GM12878 (cell line): ENCODE measurements around the gene WRAP73. TPM values are rescaled to one million over a fixed set of nuclear protein-coding genes. Genes with fewer than 3 reads are reported as not detected.
A peak's percentile ranks its signal among the peaks of the same experiment; 100 is the strongest.

Experiments used
- ATAC-seq: fragments of 200-7000 bp; cut with Tn5 transposase; 3 replicates; pipeline ENCODE4 v1.9.1; 2020; ENCODE audit warnings: mild to moderate bottlenecking, moderate library complexity
- BruUV-seq: library from RNA; stranded (reverse); fragments of 400-500 nt; replicated peaks from 2 replicates; lab custom pipeline; 2021; lab: Mats Ljungman, UMichigan
- CTCF ChIA-PET: fragments of 300-600 bp; sonication (Branson Sonifier 250); formaldehyde crosslinking; extraction: SDS; loops from one replicate; lab custom pipeline; 2021; ENCODE audit warnings: inconsistent platforms; lab: Yijun Ruan, JAX
- POLR2A ChIA-PET: fragments of 350-600 bp; formaldehyde crosslinking; extraction: SDS; loops from one replicate; lab custom pipeline; 2021; ENCODE audit warnings: inconsistent platforms; lab: Charles Lee
- RAD21 ChIA-PET: fragments of 300-600 bp; sonication (Branson Sonifier 250); formaldehyde crosslinking; loops from one replicate; lab custom pipeline; 2023; ENCODE audit warnings: antibody characterized with exemption; ENCODE audit not compliant: unreplicated experiment; lab: Charles Lee
- SMC1A ChIA-PET: fragments of 300-600 bp; sonication (Branson Sonifier 250); formaldehyde crosslinking; loops from one replicate; lab custom pipeline; 2023; ENCODE audit not compliant: unreplicated experiment, uncharacterized antibody; lab: Charles Lee
- DNase-seq: peaks from one replicate; pipeline ENCODE4 v3.0.0-alpha.2; 2011; ENCODE audit warnings: low read depth, low spot score
- FAIRE-seq: peaks from 3 replicates; lab custom pipeline; 2011; peaks lifted over from hg19 to GRCh38; lab: Jason Lieb, UNC
- H2AFZ ChIP-seq: 2 replicates; pipeline ENCODE4 v1.6.0; 2011; ENCODE audit warnings: low read depth, low read length, control low read depth; ENCODE audit not compliant: control insufficient read depth
- H3K27ac ChIP-seq: 2 replicates; pipeline ENCODE4 v1.5.1; 2011; ENCODE audit warnings: control low read depth; ENCODE audit not compliant: control insufficient read depth, insufficient read depth
- H3K27me3 ChIP-seq, 2 experiments: replicated peaks in 1 of 2; 2 replicates each; pipeline versions ENCODE4 v1.6.0 to v1.6.1; 2011; ENCODE audit warnings: low read length in 1 of 2; ENCODE audit not compliant: control insufficient read depth in 2 of 2, insufficient read depth in 2 of 2
- H3K36me3 ChIP-seq, 2 experiments: 2 replicates each; pipeline ENCODE4 v1.5.1; 2011; ENCODE audit warnings: low read length in 1 of 2; ENCODE audit not compliant: control insufficient read depth in 2 of 2, insufficient read depth in 2 of 2
- H3K4me1 ChIP-seq: 2 replicates; pipeline ENCODE4 v1.6.1; 2011; ENCODE audit warnings: mild to moderate bottlenecking, low read length, moderate library complexity, mixed read lengths; ENCODE audit not compliant: control insufficient read depth, insufficient read depth
- H3K4me2 ChIP-seq: 2 replicates; pipeline ENCODE4 v1.6.0; 2011; ENCODE audit warnings: control low read depth; ENCODE audit not compliant: control insufficient read depth, insufficient read depth
- H3K4me3 ChIP-seq: fragments of 200-600 bp; sonication (generic); 2 replicates; pipeline ENCODE4 v1.5.1; 2016
- H3K79me2 ChIP-seq: 2 replicates; pipeline ENCODE4 v1.6.0; 2011; ENCODE audit warnings: low read length; ENCODE audit not compliant: control insufficient read depth, insufficient read depth
- H3K9ac ChIP-seq: 2 replicates; pipeline ENCODE4 v1.8.0; 2011; ENCODE audit warnings: low read length, control low read depth, mixed read lengths; ENCODE audit not compliant: control insufficient read depth, insufficient read depth
- H3K9me3 ChIP-seq: replicated peaks from 3 replicates; pipeline ENCODE4 v1.5.1; 2011; ENCODE audit warnings: mild to moderate bottlenecking, low read length; ENCODE audit not compliant: control insufficient read depth, insufficient read depth
- H4K20me1 ChIP-seq: 2 replicates; pipeline ENCODE4 v1.6.0; 2011; ENCODE audit not compliant: control insufficient read depth, insufficient read depth
- CBX5 ChIP-seq: sonication (generic); IDR thresholded peaks from 2 replicates; pipeline ENCODE4 v1.6.1; 2016; ENCODE audit warnings: low read depth, moderate library complexity, mild to moderate bottlenecking, inconsistent platforms
- ESRRA ChIP-seq: IDR thresholded peaks from 2 replicates; pipeline ENCODE4 v1.6.1; 2012; ENCODE audit warnings: mild to moderate bottlenecking, low read length, improper control_type of control experiment
- HDGF ChIP-seq: fragments of 450-650 bp; IDR thresholded peaks from 2 replicates; pipeline ENCODE4 v1.6.1; 2016; ENCODE audit warnings: antibody characterized with exemption
- IRF4 ChIP-seq: IDR thresholded peaks from 2 replicates; pipeline ENCODE4 v1.6.1; 2011; ENCODE audit warnings: low read depth, low read length
- MTA3 ChIP-seq: IDR thresholded peaks from 2 replicates; pipeline ENCODE4 v1.6.1; 2012; ENCODE audit warnings: low read length, inconsistent platforms, borderline replicate concordance
- MYC ChIP-seq: IDR thresholded peaks from 2 replicates; pipeline ENCODE4 v1.6.1; 2011; ENCODE audit warnings: mild to moderate bottlenecking, low read length, moderate library complexity, inconsistent platforms; ENCODE audit not compliant: insufficient read depth, insufficient replicate concordance, insufficient read length, severe bottlenecking
- PAX8 ChIP-seq: fragments of 450-650 bp; IDR thresholded peaks from 2 replicates; pipeline ENCODE4 v1.6.1; 2017; ENCODE audit warnings: mild to moderate bottlenecking, moderate library complexity
- POLR2A ChIP-seq: IDR thresholded peaks from 2 replicates; pipeline ENCODE4 v1.6.1; 2011; ENCODE audit warnings: low read depth, mild to moderate bottlenecking, low read length
- RAD21 ChIP-seq: IDR thresholded peaks from 2 replicates; pipeline ENCODE4 v1.6.1; 2011; ENCODE audit warnings: mild to moderate bottlenecking, low read depth, low read length, moderate library complexity; ENCODE audit not compliant: insufficient read depth
- RAD51 ChIP-seq: fragments of 450-650 bp; IDR thresholded peaks from 2 replicates; pipeline ENCODE4 v1.6.1; 2016; ENCODE audit warnings: moderate library complexity, mild to moderate bottlenecking, inconsistent platforms
- SP1 ChIP-seq: IDR thresholded peaks from one replicate; pipeline ENCODE4 v1.6.1; 2011; ENCODE audit warnings: low read depth, low read length
- TCF3 ChIP-seq: IDR thresholded peaks from 2 replicates; pipeline ENCODE4 v1.6.1; 2012; ENCODE audit warnings: low read depth, mild to moderate bottlenecking, low read length, borderline replicate concordance; ENCODE audit not compliant: insufficient read depth
- ZBED1 ChIP-seq: IDR thresholded peaks from 2 replicates; pipeline ENCODE4 v1.6.1; 2016; ENCODE audit warnings: borderline replicate concordance
- ZNF274 ChIP-seq: IDR thresholded peaks from one replicate; pipeline ENCODE4 v1.8.0; 2011; ENCODE audit not compliant: insufficient read length, insufficient read depth
- WGBS: methylation state at CpG from one replicate; pipeline ENCODE4 v1.1.6; 2016; ENCODE audit warnings: low lambda C conversion rate; ENCODE audit not compliant: insufficient replicate concordance, insufficient coverage; ENCODE audit errors: missing lambda C conversion rate; 5-methylcytosine and 5-hydroxymethylcytosine counted together
- in situ Hi-C: fragments of 300-500 bp; cut with MboI; formaldehyde crosslinking; loops from 9 replicates; pipeline ENCODE4 v1.14.3; 2018; ENCODE audit warnings: mixed read lengths
- intact Hi-C: fragments of 100-400 bp; cut with micrococcal nuclease; formaldehyde crosslinking; loops from one replicate; pipeline ENCODE4 v1.14.2; 2022; ENCODE audit not compliant: unreplicated experiment
- polyA plus RNA-seq, 11 experiments: library from polyadenylated mRNA; depleted of rRNA in 4 of 11; unstranded in 6 of 11; stranded (reverse) in 5 of 11; fragments of >200 nt; fragmentation: Nextera tagmentation in 4 of 11; fragmentation: Illumina TruSeq in 1 of 11; extraction: Ambion mirVana in 4 of 11; extraction: Trizol in 1 of 11; gene quantifications; 1 replicate in 1 of 11; 2 replicates in 10 of 11; pipeline versions ENCODE4 v1.2.1 to v1.2.3, GENCODE V29; 2011 to 2016; ENCODE audit warnings: inconsistent platforms in 2 of 11, missing spikeins in 2 of 11, low read depth in 1 of 11
- total RNA-seq, 4 experiments: library from RNA; depleted of rRNA in 3 of 4; stranded (reverse); fragments of >200 nt in 3 of 4; fragmentation: Illumina TruSeq in 1 of 4; extraction: Trizol in 1 of 4; gene quantifications; 2 replicates each; pipeline versions ENCODE4 v1.2.1 to v1.2.3, GENCODE V29; 2013 to 2021
- TF ChIP-seq, protein P1 (sequence below): fragments of 450-650 bp; IDR thresholded peaks from 2 replicates; pipeline ENCODE4 v1.6.1; 2016; ENCODE audit warnings: mild to moderate bottlenecking
- TF ChIP-seq, protein P2 (sequence below): IDR thresholded peaks from 2 replicates; pipeline ENCODE4 v1.6.1; 2011; ENCODE audit warnings: low read depth, mild to moderate bottlenecking, low read length, moderate library complexity, borderline replicate concordance; ENCODE audit errors: extremely low read depth
- TF ChIP-seq, protein P3 (sequence below): fragments of 450-650 bp; IDR thresholded peaks from 2 replicates; pipeline ENCODE4 v1.6.1; 2014; ENCODE audit warnings: mild to moderate bottlenecking

WRAP73 gene
- total and polyA plus RNA-seq, 10 of the 15 experiments (the other 5 are each of a cell fraction or from before 2014, with no cell fraction given): 3.2 to 65.8 (median 48.0) TPM

DNA sequence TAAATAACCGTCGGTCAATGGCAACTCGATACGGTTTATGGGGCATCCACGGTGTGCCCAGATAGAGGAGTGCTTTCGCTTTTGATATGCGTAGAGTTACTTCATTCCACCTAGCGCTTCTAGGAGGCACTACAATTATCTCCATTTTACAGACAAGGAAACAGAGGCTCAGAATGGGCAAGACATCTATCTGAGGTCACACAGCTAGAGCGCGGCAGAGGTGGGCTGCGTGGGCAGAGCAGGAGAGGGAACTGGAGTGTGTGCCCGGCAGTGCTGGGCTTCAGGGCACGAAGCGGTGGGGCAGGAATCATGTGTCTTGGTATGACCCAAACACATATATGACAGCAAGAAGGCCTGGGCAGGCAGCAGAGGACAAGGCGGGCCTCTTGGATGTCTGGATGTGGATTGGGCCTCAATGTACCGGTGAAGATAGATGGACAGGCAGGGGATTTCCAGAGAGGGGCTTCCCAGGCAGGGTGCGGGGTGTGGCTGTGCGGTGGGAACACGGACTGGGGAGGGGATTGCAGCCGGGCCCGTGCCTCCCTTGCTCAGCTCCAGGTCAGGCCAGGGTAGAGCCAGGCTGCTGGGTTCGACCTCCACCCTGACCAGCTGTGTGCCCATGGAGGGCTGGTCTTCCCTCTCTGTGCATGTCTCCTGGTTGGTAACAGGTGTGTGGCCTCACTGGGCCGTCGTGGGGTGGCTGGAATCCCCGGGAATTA is 23.6 kb upstream of the WRAP73 start (continued):
- TF ChIP-seq TCF3 (0 out of 2 replicates have a peak, but pooled peaks have one; percentile 67), IRF4 (peak; percentile 50; the same call in 1 of the 2 replicates), SP1 (peak; percentile 4), PAX8 (no peak)
- TF ChIP-seq, protein P1, sequence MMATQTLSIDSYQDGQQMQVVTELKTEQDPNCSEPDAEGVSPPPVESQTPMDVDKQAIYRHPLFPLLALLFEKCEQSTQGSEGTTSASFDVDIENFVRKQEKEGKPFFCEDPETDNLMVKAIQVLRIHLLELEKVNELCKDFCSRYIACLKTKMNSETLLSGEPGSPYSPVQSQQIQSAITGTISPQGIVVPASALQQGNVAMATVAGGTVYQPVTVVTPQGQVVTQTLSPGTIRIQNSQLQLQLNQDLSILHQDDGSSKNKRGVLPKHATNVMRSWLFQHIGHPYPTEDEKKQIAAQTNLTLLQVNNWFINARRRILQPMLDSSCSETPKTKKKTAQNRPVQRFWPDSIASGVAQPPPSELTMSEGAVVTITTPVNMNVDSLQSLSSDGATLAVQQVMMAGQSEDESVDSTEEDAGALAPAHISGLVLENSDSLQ: peak; percentile 97

DNA sequence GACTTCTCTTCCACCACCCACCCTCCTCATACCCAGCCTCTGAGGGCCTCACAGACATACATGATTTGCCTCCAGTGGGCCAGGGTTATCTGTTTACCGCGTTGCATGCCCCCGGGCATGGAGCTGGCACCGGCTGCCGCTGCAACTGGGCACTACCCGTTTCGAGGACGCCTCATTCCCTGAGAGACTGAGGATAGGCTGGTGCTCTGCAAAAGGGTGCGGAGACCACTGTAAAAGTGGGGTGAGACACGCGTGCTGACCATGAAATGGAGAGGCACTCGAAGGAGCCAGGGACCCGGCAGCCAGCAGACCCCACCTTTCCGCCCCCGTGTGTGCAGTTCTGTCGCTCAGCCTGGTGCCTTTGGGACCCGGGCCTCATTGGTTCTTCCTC is 23.1 kb upstream of the WRAP73 start:
- in situ Hi-C loops (no loop called here), intact Hi-C loops (no loop called here)
- Histone ChIP-seq H3K4me3 (peak overlapping the region; percentile 67), H3K9ac (peak overlapping the region; percentile 73), H3K4me1 (peaks cover 81% of the 10 kb centered on the region), H3K4me2 (peak overlapping the region; percentile 85), H3K36me3 (peaks cover 0 to 12% of the 10 kb centered on the region in 2 experiments; a peak in 2 of 4 replicates), H2AFZ (peak overlapping the region; percentile 40; the same call in 1 of the 2 replicates), H3K9me3 (no peaks in the 10 kb centered on the region), H3K27me3 (no peaks in the 10 kb centered on the region), H3K27ac (peak overlapping the region; percentile 93), H3K79me2 (peaks cover 76% of the 10 kb centered on the region), H4K20me1 (no peaks in the 10 kb centered on the region)
- BruUV-seq: TSS peak; percentile 91
- ChIA-PET SMC1A (interaction anchor here (0.7 to 3.8 kb wide), 5 partner anchors 8 to 25 kb away, joined by 3 to 65 read pairs (median 5); partner anchors contain the start of genes TP73 and WRAP73), CTCF (interaction anchor here (0.8 to 2.2 kb wide), 7 partner anchors 9 to 24 kb away, joined by 3 to 15 read pairs (median 4); partner anchors contain the start of gene WRAP73), POLR2A (interaction anchor here (0.6 to 4.0 kb wide), 6 partner anchors 8 to 1092 kb away, joined by 3 to 65 read pairs (median 8); partner anchors contain the start of genes TP73 and WRAP73), RAD21 (interaction anchor here (1.0 to 5.4 kb wide), 6 partner anchors 17 to 131 kb away, joined by 3 to 42 read pairs (median 4); partner anchors contain the start of gene TP73)
- no peak for ATAC-seq
- 26% methylated on average over 17 of the region's 17 CpGs for WGBS
- FAIRE-seq: no peak
- TF ChIP-seq ZBED1 (no peak), POLR2A (peak; percentile 15; the same call in 1 of the 2 replicates), RAD51 (no peak), MTA3 (no peak), HDGF (peak; percentile 9; the same call in 1 of the 2 replicates), ZNF274 (no peak), MYC (no peak), TCF3 (no peak), CBX5 (no peak), RAD21 (no peak), ESRRA (no peak)
- TF ChIP-seq, protein P2, sequence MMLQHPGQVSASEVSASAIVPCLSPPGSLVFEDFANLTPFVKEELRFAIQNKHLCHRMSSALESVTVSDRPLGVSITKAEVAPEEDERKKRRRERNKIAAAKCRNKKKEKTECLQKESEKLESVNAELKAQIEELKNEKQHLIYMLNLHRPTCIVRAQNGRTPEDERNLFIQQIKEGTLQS: no peak
- TF ChIP-seq, protein P3, sequence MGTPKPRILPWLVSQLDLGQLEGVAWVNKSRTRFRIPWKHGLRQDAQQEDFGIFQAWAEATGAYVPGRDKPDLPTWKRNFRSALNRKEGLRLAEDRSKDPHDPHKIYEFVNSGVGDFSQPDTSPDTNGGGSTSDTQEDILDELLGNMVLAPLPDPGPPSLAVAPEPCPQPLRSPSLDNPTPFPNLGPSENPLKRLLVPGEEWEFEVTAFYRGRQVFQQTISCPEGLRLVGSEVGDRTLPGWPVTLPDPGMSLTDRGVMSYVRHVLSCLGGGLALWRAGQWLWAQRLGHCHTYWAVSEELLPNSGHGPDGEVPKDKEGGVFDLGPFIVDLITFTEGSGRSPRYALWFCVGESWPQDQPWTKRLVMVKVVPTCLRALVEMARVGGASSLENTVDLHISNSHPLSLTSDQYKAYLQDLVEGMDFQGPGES: no peak
- no peak for DNase-seq
